Measurements from ENCODE around the gene CEP162.
"Not testable (repeated sequence)": the region's sequence is repeated elsewhere in the genome, so short reads cannot be mapped to it uniquely, and the experiment has no call there.

DNA sequence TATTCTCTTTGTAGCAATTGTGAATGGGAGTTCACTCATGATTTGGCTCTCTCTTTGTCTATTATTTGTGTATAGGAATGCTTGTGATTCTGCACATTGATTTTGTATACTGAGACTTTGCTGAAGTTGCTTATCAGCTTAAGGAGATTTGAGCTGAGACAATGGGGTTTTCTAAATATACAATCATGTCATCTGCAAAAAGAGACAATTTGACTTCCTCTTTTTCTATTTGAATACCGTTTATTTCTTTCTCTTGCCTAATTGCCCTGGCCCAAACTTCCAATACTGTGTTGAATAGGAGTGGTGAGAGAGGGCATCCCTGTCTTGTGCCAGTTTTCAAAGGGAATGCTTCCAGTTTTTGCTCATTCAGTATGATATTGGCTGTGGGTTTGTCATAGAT lies 116.1 kb downstream of the CEP162 start:
- not testable (repeated sequence) for TF ChIP-seq CTCF (IDR thresholded peaks at IDR 0.05); ZFX (IDR thresholded peaks at IDR 0.05; ENCODE audit: borderline replicate concordance)

Measured in 22Rv1 (cell line).